Measurements from ENCODE around the gene WWC2.

WWC2 gene

DNA sequence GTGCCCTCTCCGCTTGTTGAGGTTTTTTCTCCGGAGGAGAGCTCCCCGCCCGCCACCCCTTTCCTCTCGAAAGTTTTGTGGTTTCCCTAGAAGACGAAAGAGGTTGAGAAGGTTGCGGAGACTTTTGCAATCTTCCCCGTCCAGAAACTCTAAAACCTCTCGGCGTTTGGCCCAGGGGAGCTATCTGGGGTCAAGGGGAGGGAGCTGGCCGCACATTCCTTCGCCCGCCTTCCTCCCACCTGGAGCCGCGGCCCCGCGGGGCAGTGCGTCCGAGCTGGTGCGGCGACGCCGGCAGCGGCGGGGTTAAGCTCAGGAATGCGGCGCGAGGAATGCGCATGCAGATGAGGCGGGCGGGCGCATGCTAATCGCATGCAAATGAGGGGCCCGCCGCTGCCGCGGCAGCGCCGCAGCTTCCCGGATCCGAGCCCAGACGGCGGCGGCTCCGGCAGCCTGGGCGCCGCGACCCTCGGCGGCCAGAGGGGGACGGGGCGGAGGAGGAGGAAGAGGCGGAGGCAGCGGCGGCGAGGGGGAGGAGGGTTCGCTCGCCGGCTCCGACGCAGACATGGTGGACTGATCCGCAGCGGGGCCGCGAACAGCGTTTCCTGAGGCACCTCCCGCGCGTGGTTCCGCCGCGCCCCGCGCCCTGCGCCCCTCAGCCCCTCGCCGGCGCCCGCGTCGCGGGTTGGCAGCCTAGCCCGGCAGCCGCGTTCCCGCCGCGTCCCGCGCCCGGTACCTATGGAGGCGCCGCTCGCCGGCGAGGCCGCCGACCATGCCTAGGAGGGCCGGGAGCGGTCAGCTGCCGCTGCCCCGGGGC is at the start of gene WWC2:
TSS of gene WWC2 (plus strand) at position 535 of the 814 bp plus-strand sequence. CDS start at position 770, 235 bp downstream.
- peak; percentile 73 for DNase-seq

DNA sequence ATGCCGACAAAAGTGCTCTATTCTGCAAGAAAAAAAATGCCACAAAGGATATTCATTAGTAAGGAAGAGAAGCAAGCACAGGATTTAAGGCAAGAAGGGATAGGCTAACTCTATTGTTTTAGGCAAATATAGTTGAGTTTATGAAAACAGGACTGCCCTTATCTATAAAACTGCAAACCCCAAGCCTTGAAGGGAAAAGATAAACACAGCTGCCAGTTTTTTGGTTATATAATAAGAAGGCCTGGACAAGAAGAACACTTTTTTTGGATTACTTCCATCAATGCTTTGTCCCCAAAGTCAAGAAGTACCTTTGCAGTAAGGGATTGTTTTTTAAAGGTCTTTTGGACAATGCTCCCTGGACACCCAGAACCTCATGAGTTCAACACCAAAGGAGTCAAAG is 45.4 kb upstream of the WWC2 start:
- no peak for DNase-seq

DNA sequence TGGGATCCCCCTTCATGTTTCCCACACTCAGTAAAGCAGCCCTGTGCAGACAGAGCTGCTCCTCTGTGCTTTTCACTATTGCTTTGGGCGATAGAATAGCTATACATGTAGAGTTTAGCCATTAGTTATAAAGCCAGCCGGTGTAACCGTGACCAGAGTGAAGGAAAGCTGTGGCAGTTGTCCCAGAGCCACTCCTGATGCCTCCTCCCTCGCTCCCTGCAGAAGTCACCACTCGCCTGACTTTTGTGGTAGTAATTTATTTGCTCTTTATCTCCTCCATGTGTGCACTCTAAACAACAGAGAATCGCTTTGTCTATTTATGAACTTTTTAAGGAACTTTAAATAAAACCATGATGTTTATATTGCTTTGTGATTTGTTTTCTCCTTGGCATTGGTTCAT is 41.8 kb upstream of the WWC2 start:
- DNase-seq, result no peak

DNA sequence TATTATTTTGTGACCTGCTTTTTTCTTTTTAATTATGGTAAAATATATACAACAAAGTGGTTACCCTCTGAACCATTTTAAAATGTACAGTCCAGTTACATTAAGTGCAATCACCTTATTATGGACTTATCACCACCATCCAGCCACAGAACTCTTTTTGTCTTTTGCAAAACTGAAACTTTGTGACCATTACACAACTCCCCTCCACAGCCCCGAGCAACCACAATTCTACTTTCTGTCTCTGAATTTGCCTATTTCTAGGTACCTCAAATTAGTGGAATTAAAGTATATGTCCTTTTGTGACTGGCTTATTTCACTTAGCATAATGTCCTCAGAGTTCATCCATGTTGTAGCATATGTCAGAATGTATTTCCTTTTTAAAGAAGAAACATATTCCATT is 39.3 kb upstream of the WWC2 start:
- DNase-seq, result no peak

DNA sequence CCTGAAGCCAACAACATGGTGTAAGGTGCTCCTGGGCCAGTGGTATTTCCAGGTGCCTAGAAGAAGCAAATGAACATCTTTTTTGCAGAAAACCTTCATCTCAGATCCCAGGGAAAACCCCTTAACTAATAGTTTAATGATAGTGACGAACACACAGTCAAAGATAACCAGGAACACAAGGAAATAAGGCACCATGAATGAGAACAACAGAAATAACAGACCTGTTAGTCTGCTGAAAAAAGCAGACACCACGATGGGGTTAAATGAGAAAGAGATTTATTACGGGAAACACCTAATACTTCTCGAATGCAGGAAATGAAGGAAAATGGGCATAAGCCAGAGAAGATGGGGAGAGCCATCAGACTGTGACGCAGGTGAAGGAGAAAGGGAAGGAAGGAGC is 30.6 kb upstream of the WWC2 start:
- no peak for DNase-seq

DNA sequence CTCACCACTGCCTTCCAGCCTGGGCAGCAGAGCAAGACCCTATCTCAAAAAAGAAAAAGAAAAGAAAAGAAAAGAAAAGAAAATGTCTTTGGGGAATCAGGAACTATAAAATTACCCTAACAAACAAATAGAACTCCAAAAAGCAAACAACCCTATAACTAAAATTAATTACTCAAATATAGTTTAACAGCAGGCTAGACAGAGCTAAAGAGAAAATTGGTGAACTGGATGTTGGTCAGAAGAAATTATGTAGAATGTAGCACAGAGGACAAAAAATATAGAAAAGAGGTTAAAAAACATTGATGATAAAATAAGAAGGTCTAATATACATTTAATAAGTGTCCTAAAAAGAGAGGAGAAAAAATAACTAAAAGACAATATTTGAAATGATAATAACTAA is 27.8 kb upstream of the WWC2 start:
- no peak for DNase-seq

DNA sequence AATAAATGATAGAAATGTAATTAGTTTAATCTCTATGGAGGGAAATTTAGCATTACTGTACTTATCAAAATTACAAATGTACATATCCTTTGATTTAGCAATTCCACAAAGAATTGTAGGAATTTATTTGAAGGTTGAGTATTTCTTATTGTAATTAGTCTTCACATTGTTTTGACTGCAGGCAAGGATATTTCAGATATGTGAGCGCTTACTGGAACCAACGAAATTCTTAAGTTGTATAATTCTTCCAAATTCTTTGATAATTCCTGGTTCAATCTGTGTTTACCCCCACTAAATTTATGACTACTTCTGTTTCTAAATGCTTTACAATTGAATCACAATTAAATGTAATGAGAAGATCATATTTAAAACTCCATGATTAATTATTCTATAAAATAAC is 26.9 kb upstream of the WWC2 start:
- DNase-seq, result no peak

DNA sequence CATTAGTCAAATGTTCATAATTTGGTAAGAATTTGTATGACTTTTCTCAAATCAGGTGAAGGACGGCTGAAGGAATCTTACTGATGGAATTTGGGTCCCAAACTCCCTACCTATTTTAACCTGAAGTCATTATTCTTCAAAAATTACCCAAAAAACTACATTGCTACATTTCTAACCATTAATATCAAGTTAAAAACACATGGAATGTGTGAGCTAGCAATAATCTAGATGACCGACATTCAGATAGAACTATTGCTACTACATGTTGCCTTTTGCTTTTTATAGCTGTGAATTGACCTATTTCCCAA is 25.3 kb upstream of the WWC2 start:
- no peak for DNase-seq

DNA sequence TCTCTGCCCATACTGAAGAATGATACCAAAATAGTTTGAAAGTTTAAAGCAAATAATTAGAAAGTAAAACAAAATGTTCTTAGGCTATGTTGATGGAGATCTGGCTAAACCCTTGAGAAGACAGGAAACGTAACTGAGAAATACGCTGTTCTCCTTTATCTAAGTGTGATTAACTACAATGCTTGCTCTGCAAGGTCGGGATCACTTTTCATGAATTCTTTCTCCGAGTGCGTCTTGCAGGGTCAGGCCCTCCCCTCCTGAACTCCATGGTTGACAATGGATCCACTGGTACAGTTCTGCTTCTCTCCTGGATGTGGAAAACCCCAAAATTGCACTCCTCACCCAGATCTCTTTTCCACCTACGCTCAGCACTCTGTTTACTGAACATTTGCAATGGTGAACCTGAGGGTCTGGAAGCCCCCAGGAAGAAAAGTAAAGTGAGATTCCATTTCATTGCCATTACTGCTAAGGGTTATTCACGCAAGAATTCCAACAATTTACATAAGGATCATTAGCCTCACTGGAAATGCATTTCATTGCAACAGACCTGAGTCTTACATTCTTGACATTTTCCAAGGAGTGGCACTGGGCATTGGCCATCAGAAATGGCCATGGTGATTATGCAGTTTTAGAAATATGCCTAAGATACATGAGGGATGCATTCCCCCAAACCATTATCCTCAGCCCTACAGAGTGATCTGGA is 24.6 kb upstream of the WWC2 start:
- DNase-seq, result no peak

DNA sequence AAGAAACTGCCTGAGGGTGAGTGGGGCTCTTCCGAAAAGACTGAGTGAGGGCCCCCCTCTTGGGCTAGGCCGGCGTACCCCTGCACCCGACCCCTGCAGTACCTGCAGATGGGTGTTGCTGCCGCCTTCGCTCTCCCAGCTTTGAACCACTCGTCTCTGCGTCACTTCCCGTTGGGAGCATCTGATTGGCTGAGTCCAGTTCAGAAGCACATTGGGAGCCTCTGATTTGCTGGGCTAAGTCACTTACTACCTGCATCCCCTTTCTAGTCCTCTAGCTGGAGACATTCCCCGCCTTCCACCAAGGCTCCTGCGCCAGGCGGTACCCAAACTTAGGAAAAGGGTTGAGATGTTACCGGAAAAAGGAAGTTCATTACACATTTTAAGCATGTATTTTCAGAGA is 20.4 kb upstream of the WWC2 start:
- no peak for DNase-seq

DNA sequence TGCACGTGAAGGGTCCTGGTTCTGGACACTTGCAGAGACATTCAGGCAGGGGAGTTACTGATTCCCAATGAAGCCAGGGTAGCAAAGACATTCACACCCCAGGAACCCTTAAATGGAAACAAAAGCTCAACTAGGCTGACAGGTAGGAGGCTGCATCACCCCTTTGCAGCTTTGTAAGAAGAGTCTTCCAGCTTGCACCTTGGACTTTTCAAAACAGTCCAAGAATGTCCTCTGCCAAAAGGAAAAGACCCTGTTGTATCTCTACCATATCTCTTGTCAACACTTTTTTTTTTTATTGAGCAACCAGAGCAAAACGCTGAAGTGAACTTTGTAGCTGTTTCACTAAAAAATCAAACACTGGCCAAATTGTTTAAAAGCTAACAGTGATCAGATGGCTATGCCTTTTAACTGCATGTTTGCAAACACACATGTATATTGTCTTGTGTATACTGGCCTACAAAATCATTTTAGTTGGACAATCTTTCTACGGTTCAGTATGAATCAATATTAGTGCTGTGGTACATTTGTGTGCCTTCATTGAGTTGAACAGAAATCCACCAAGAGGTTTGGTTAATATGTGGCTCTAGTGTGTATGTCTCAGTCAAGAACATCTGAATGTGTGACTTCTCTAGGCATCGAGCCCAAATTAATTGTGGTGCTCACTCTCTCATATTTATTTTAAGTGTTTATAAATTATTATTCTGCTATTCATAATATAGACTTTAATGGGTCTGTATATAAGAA is 18.5 kb upstream of the WWC2 start:
- DNase-seq, result no peak

DNA sequence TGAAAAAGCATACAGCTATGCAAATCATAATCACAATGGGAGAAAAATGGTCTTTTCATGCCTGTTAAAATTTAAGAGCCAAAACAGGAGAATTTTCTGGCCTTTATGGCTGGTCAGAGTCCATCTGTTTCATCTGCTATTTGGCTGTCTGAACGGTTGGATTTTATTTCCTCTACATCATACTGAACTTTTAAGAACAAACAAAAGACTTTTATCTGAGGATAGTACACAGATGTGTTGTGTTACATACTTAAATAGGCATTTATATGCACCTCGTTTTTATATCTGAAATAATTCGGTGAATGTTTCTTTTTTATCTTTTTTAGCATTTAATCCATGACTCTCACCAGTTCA is 18.0 kb upstream of the WWC2 start:
- no peak for DNase-seq

DNA sequence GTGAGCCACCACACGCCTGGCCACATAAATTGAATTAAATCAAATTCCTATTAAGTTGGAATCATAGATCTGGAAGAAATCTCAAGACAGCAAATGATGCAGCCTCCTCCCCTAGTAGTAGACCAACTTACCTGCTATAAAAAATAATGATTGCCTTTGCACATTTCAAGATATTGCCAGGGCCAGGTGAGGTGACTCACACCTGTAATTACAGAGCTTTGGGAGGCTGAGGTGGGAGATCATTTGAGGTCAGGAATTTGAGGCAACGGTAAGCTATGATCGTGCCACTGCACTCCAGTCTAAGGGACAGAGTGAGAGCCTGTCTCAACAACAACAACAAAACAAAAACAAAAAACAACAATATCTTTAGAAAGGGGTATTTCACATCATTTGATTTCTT is 17.0 kb upstream of the WWC2 start:
- no peak for DNase-seq

DNA sequence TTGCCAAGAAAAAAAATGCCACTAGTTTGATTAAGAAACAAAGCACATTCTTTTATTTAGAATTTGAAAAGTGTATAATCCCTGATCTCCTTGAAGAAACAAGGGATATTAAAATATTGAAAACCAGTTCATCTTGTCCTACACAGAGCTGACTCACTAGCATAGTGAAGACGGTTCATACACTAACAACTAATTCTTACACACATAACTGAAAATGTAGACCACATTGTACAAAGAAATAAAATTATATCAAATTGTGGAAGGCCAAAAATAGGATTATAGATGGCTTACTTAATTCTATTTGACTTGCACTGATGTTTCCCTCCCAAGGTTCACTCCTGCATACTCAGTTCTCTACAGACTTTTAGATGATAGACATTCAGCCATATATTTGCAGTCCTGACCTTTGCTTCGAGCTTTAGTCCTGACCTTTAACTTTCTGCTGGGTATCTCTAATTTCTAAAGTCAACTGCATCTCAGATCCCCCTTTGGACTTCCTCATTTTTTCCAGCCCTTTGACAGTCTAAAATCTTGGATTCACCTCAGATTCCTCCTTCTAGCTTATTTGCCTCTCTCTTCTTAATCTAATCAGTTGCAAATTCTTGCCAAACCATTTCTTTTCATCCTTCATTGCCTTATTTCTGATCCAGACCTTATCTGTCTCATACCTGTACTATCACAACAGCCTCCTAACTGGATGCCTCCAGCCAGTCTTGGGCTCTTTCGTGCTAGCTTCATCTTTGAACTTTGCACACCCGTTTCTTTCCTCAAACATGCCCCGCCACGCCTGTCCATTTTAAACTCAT is 4.5 kb upstream of the WWC2 start:
- DNase-seq, result no peak

DNA sequence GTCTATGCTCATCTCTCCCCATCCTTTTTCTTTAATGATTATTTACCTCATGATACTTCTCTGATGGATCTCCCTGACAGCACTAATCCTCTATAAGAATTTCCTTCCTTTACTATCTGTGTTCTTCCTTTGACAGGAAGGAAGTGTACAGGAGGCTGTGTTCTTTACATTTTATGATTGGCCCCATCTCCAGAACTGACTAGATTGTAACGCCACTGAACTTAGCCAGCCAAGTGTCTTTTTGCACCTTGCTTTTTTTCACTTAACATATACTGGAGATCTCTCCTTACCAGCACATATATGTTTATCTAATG is 3.9 kb upstream of the WWC2 start:
- DNase-seq, result no peak

DNA sequence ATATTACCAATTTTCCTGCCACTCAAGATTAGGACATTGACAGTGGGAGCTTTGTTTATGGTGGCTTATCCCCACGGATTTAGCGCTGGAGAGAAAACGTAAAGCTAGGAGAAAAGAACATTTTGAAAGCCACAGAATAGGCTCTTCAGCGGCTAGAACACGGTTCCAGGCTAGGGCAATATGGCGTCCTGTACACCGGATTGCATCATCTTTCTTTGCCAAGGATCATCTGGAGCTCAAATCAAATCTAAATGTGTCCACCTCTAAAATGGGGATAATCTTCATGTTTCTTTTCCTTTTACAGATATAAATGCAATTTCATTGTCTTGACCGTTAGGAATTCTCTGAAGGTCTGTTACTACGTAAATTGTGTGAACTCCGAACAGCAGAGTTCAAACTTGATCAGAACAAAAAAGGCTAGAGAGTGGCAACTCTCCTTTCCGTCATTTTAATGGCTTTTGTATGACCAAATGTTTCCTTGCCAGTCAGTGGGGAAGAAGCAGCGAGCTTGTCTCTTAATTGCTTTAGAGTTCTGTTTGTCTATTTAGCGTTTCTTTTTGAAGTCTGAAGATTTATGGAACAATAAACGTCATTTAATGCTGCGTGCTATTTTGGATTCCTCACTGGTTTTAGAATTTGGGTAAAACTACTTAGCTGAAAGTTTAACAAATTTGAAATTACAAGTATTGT is 2.6 kb upstream of the WWC2 start:
- no peak for DNase-seq

DNA sequence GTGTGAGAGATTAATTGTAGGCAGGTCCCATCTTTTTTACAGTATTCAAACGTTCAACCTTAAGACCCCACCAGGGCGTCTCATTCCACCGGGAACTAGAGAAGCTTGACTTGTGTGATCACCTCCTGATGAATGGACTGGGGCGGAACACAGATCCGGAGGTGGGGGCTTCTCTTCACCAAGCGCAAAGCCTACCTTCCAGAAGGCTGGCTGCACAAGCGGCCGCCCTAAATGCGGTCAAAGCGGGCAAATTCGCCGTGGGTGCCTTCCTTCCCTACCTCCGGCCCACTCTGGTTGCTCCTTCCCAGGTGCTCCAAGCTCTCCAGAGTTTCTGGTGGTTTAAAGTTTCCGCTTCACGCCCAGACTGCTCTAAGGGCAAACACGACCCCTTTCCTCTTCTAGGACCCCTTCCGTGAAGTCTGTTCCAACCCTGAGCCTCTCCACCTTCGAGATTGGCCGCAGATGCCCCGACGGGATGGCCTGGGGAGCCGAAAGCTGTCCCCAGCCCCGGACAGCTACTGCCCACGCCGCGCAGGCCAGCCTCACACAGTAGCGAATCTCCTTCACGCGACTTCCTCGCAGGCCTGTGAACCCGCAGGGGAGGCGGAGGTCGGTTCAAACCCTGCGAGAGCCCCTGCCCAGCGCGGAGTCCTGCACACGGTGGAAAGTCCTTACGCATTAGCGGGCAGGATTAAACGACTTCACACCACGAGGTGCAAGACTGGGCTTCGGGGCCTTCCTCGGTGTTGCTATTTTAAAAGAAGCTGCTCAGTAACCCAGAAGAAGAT is 1.6 kb upstream of the WWC2 start:
- no peak for DNase-seq

DNA sequence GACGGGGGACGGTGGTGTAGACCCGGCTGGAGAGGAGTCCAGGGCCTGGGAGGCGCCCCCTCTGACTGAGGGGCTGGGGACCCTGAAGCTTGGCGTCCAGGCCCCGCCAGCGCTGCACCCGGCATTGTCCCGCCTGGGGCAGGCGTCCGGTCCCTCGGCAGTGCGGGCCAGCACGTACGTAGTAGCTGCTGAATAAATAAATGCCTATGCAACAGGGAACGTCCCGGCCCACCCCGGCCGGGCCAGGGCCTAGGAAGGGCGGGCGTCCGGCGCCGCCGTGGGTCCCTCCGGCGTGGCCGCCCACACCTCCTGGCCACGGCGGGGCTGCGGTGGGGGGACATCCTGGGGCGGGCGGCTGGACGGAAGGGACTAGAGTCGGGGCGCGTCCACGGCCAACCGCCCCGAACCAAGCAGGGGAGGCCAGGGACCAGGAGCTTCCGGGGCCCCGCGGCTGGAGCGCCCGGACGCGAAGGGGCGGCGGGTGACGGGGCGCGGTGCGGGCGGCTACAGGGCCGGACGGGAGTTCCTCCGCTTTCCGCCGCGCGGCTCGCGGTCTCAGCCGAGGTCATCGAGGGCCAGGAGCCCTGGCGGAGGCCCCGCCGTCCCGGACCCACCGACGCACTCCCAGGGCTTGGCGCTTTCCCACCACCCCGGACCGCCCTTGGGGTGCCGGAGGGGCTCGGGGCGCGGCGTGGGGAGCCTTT is 886 bp upstream of the WWC2 start:
- no peak for DNase-seq

DNA sequence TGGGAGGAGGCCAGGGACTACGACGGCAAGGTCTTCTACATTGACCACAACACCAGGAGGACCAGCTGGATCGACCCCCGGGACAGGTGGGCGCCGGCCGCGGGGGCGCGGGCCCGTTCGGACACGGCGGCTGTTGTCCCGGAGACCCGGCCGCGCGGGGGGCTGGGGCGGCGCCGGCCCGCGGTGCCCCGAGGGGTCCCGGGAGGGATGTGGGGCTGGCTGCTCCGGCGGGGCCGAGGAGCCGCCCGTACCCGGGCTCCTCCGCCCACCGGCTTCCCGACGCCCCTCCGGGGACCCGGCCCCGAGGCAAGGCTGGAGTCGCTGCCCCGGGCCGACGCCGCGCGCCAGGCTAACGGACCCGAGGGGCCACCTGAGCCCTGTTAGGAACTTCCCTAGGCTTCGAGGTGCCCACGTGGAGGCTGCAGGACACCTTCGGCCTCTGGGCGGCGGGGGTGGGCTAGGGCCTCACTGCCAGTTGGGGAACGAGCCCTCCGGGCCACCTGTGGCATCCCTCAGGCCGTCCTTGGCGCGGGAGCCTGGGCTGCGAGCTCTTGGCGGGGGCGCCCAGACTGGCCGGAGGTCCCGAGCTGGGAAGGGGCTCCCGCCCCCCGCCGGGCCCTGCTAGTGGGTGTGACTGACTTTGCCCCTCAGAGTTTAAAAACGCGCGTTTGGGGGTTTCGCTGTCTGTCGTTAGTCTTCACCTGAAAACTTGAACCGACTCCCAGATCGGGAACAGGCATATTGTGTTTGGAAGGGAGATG is 660 bp downstream of the WWC2 start:
- no peak for DNase-seq

DNA sequence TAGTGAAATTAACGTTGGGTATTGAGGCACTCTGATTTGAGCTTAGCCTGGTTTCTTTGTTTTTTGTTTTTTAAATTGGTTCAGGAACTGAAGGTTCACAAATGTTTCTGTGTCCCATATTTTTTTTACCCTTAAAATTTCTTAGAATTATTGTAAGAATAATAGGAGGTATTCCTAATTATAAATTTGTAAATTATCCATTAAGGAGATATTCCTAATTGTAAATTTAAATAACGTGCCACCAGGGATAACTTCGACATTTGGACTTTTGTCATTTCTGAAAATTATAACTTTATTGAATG is 1.2 kb downstream of the WWC2 start:
- DNase-seq, result no peak

DNA sequence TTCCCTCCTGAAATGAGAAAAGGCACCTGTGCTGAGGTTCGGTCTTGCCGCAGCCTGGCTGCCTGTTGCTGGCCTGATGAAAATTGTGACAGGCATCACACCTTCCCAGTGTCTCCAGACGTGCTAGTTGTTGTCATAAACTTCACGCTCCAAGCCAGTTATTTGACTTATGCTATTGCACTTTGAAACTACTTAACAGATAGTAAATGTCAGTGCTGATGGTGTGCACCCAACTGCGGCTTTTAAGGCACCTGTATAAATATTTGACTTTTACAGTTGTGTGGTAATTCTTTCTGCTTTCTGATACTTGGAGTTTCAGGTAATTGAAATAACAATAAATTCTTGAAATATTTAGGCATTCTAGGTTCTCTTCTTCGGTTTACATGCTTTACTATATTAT is 1.8 kb downstream of the WWC2 start:
- DNase-seq, result no peak
